Measurements from ENCODE around the gene IMP3. TPM values are rescaled to one million over a fixed set of nuclear protein-coding genes. Genes with fewer than 3 reads are reported as not detected.

IMP3 gene
- polyA plus RNA-seq, 1 donor: 48.0 TPM

- peak; percentile 95 for DNase-seq
Measured at GRCh38 chr15:75625542-75626347, 14.3 kb downstream of the IMP3 start, which contains the start of gene SNUPN. Gene SNUPN, minus strand, starts transcription at chr15:75625725. Its CDS starts 4,674 bp downstream, at chr15:75621051.

- no peak for DNase-seq
Measured at GRCh38 chr15:75622505-75622904, 17.5 kb downstream of the IMP3 start.

- no peak for DNase-seq
Measured at GRCh38 chr15:75620841-75621391, 19.1 kb downstream of the IMP3 start.

- DNase-seq: no peak
Measured at GRCh38 chr15:75620058-75620820, 19.8 kb downstream of the IMP3 start.

- DNase-seq: no peak
Measured at GRCh38 chr15:75616766-75617165, 23.3 kb downstream of the IMP3 start.

- no peak for DNase-seq
Measured at GRCh38 chr15:75606711-75607699, 33.0 kb downstream of the IMP3 start.

- no peak for DNase-seq
Measured at GRCh38 chr15:75606026-75606425, 34.0 kb downstream of the IMP3 start.

- no peak for DNase-seq
Measured at GRCh38 chr15:75599401-75599800, 40.6 kb downstream of the IMP3 start.

GRCh38 chr15:75598361-75598760 is 41.7 kb downstream of the IMP3 start:
- no peak for DNase-seq

- DNase-seq: no peak
Measured at GRCh38 chr15:75597667-75598341, 42.2 kb downstream of the IMP3 start.

GRCh38 chr15:75596703-75597345 is 43.2 kb downstream of the IMP3 start:
- DNase-seq: no peak

- DNase-seq: no peak
Measured at GRCh38 chr15:75594276-75594675, 45.7 kb downstream of the IMP3 start.

- no peak for DNase-seq
Measured at GRCh38 chr15:75591655-75592364, 48.2 kb downstream of the IMP3 start.

- no peak for DNase-seq
Measured at GRCh38 chr15:75590239-75590638, 49.8 kb downstream of the IMP3 start.

Other genes with a start within 250 kb of the IMP3 start
- 65.4 TPM for gene SIN3A, start 188.5 kb downstream of the IMP3 start, polyA plus RNA-seq (ENCODE audit: insufficient read length)
- 45.5 TPM for gene PTPN9, start 60.9 kb downstream of the IMP3 start, polyA plus RNA-seq (ENCODE audit: insufficient read length)
- gene SNUPN, start 14.5 kb downstream of the IMP3 start, polyA plus RNA-seq (ENCODE audit: insufficient read length): 30.1 TPM
- gene SNX33, start 7.7 kb upstream of the IMP3 start, polyA plus RNA-seq (ENCODE audit: insufficient read length): 18.7 TPM
- gene CSPG4, start 72.6 kb upstream of the IMP3 start, polyA plus RNA-seq (ENCODE audit: insufficient read length): 6.4 TPM
- gene UBE2Q2, start 203.2 kb upstream of the IMP3 start, polyA plus RNA-seq (ENCODE audit: insufficient read length): 60.4 TPM

Data from left kidney (tissue), 2 donors.